ENCODE data around the gene RAMP1. TPM values are rescaled to one million over a fixed set of nuclear protein-coding genes. Genes with fewer than 3 reads are reported as not detected.

RAMP1 gene
- total RNA-seq, 1 experiment from 2014 or later, result 23.4 TPM

DNA sequence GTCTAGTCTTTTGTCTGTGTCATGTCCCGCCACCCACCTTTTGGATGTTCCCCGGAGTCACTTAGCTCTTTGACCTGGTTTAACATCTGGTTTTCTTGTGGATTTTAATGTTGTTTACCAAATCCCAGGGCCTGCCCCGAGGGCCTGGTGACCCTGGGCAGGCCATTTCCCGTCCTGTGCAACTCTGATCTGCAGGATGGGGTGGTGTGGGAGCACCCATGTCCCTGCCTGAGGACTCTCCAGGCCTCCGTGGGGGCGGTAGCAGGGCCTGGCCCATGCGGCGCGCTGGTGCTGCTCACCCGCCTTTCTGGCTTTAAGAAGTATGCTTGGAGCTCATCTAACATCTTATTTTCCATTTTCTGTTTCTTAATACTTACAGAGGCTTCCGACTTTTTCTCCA is 10.7 kb downstream of the RAMP1 start:
- Histone ChIP-seq H3K9ac (ENCODE audit: low read length) (no peak overlapping the region), H3K4me3 (replicated peaks in 1 of 2; ENCODE audit: low read depth in 1 of 2, low read length in 2 of 2) (no peak overlapping the region), H3K9me3 (ENCODE audit: control insufficient read depth in 1 of 2, insufficient read depth in 1 of 2, low read depth in 1 of 2, low read length in 2 of 2) (no peaks in the 10 kb centered on the region), H2AFZ (ENCODE audit: low read depth, low read length, poor library complexity, severe bottlenecking) (no peak overlapping the region), H3K27ac (ENCODE audit: low read depth, low read length) (no peak overlapping the region), H4K20me1 (ENCODE audit: insufficient read depth) (no peaks in the 10 kb centered on the region), H3K36me3 (ENCODE audit: control insufficient read depth in 1 of 2, insufficient read depth in 2 of 2, low read length in 2 of 2) (no peaks in the 10 kb centered on the region), H3K79me2 (ENCODE audit: insufficient read depth, low read length) (peaks cover 18% of the 10 kb centered on the region; the same call in 1 of the 2 replicates), H3K9me2 (ENCODE audit: insufficient read depth) (no peaks in the 10 kb centered on the region), H3K4me2 (ENCODE audit: low read length) (no peak overlapping the region), H3K4me1 (ENCODE audit: control insufficient read depth in 1 of 2, insufficient read depth in 2 of 2, low read length in 2 of 2) (peaks cover 38 to 61% of the 10 kb centered on the region in 2 experiments), H3K27me3 (ENCODE audit: insufficient read depth, low read length) (no peaks in the 10 kb centered on the region)
- ATAC-seq (no peak), DNase-seq (ENCODE audit: low read depth, low spot score) (no peak)
- ChIA-PET RAD21 (ENCODE audit: low non-redundant PET in 1 of 2, low total read pairs in 2 of 2, uncharacterized antibody in 2 of 2, unreplicated experiment in 2 of 2) (no interaction called here), CTCF (no interaction called here), POLR2A (no interaction called here)
- no TSS peak for BruUV-seq (replicated peaks)
- intact Hi-C loops (cut with micrococcal nuclease), result no loop called here
- no peak for TF ChIP-seq POLR2A (IDR thresholded peaks at IDR 0.05; ENCODE audit: borderline replicate concordance, extremely low read depth, insufficient read depth, insufficient read length)
- TF ChIP-seq, protein P1, sequence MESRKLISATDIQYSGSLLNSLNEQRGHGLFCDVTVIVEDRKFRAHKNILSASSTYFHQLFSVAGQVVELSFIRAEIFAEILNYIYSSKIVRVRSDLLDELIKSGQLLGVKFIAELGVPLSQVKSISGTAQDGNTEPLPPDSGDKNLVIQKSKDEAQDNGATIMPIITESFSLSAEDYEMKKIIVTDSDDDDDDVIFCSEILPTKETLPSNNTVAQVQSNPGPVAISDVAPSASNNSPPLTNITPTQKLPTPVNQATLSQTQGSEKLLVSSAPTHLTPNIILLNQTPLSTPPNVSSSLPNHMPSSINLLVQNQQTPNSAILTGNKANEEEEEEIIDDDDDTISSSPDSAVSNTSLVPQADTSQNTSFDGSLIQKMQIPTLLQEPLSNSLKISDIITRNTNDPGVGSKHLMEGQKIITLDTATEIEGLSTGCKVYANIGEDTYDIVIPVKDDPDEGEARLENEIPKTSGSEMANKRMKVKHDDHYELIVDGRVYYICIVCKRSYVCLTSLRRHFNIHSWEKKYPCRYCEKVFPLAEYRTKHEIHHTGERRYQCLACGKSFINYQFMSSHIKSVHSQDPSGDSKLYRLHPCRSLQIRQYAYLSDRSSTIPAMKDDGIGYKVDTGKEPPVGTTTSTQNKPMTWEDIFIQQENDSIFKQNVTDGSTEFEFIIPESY (IDR thresholded peaks at IDR 0.05; ENCODE audit: extremely low read depth, insufficient replicate concordance, low read length), result no peak
- TF ChIP-seq EGR1 (IDR thresholded peaks at IDR 0.05; ENCODE audit: low read depth), result no peak
- no peak for TF ChIP-seq CEBPB (IDR thresholded peaks at IDR 0.05; ENCODE audit: low read depth)

DNA sequence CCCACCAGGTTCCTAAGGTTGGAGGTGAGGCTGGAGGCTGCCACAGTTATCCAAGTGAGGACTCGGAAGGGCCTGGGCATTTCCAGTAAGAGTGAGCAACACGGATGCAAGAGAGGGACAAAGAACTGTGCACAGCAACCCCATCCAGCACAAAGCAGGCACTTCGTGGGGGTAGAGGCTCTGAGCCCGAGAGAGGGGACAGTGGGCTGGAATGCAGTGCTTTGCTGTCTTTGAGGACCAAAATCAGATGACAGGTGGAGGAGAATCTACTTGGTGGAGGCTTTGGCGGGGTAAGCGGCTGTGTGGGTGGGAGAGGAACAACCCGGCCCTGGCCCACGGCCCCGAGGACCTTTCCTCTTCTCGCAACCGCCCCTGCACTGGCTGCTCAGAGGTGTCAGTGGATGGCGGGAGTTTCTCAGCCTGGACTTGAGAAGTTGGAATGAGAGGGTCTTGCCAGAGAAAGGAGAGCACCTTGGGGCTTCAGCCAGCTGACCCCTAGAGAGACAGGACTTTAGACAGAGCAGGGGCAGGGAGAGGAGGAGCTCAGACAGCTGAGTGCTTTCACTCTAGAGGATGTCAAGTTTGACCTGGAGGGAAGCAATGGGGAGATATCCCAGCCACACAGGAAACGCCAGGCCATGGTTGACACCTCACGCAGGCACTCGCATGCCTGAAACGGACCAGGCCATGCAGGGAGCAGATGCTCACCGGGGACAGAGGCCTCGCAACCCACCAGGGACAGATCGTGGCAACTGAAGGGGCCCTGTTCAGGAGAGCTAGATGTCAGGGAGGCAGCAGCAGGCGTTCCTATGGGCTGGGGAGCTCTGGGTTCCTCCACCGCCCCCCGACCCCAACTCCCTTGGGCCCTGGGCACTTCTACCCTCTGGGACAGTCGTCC is 11.6 kb downstream of the RAMP1 start:
- BruUV-seq (replicated peaks), result no TSS peak
- Histone ChIP-seq H3K27ac (ENCODE audit: low read depth, low read length) (no peak overlapping the region), H3K9me3 (ENCODE audit: control insufficient read depth in 1 of 2, insufficient read depth in 1 of 2, low read depth in 1 of 2, low read length in 2 of 2) (no peaks in the 10 kb centered on the region), H3K4me1 (ENCODE audit: control insufficient read depth in 1 of 2, insufficient read depth in 2 of 2, low read length in 2 of 2) (peaks cover 30 to 56% of the 10 kb centered on the region in 2 experiments), H3K36me3 (ENCODE audit: control insufficient read depth in 1 of 2, insufficient read depth in 2 of 2, low read length in 2 of 2) (no peaks in the 10 kb centered on the region), H2AFZ (ENCODE audit: low read depth, low read length, poor library complexity, severe bottlenecking) (no peak overlapping the region), H3K4me3 (replicated peaks in 1 of 2; ENCODE audit: low read depth in 1 of 2, low read length in 2 of 2) (no peak overlapping the region), H3K27me3 (ENCODE audit: insufficient read depth, low read length) (no peaks in the 10 kb centered on the region), H3K9ac (ENCODE audit: low read length) (no peak overlapping the region), H3K9me2 (ENCODE audit: insufficient read depth) (no peaks in the 10 kb centered on the region), H3K79me2 (ENCODE audit: insufficient read depth, low read length) (peaks cover 18% of the 10 kb centered on the region; the same call in 1 of the 2 replicates), H4K20me1 (ENCODE audit: insufficient read depth) (no peaks in the 10 kb centered on the region), H3K4me2 (ENCODE audit: low read length) (no peak overlapping the region)
- POLR2A ChIA-PET, result no interaction called here
- ATAC-seq (no peak), DNase-seq (ENCODE audit: low read depth, low spot score) (no peak)
- intact Hi-C loops (cut with micrococcal nuclease), result no loop called here
- RAD21 ChIA-PET (ENCODE audit: low non-redundant PET in 1 of 2, low total read pairs in 2 of 2, uncharacterized antibody in 2 of 2, unreplicated experiment in 2 of 2), result no interaction called here
- CTCF ChIA-PET, result no interaction called here
- TF ChIP-seq POLR2A (IDR thresholded peaks at IDR 0.05; ENCODE audit: borderline replicate concordance, extremely low read depth, insufficient read depth, insufficient read length) (no peak), POLR2AphosphoS5 (IDR thresholded peaks at IDR 0.05; ENCODE audit: low read depth, low read length) (no peak), EZH2 (IDR thresholded peaks at IDR 0.05) (no peak), RAD21 (IDR thresholded peaks at IDR 0.05; ENCODE audit: low read depth) (no peak), CBX3 (IDR thresholded peaks at IDR 0.05; ENCODE audit: low read depth) (no peak), SIN3A (IDR thresholded peaks at IDR 0.05; ENCODE audit: low read depth) (no peak), TCF7L2 (IDR thresholded peaks at IDR 0.05; ENCODE audit: borderline replicate concordance, extremely low read depth, insufficient read depth, insufficient read length) (no peak), ZNF274 (IDR thresholded peaks at IDR 0.05; ENCODE audit: low read depth, low read length) (no peak)
- TF ChIP-seq, protein P2, sequence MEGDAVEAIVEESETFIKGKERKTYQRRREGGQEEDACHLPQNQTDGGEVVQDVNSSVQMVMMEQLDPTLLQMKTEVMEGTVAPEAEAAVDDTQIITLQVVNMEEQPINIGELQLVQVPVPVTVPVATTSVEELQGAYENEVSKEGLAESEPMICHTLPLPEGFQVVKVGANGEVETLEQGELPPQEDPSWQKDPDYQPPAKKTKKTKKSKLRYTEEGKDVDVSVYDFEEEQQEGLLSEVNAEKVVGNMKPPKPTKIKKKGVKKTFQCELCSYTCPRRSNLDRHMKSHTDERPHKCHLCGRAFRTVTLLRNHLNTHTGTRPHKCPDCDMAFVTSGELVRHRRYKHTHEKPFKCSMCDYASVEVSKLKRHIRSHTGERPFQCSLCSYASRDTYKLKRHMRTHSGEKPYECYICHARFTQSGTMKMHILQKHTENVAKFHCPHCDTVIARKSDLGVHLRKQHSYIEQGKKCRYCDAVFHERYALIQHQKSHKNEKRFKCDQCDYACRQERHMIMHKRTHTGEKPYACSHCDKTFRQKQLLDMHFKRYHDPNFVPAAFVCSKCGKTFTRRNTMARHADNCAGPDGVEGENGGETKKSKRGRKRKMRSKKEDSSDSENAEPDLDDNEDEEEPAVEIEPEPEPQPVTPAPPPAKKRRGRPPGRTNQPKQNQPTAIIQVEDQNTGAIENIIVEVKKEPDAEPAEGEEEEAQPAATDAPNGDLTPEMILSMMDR (IDR thresholded peaks at IDR 0.05 in 2 of 3, conservative IDR thresholded peaks at IDR 0.05 in 1 of 3; ENCODE audit: borderline replicate concordance in 1 of 3, insufficient read depth in 1 of 3, low read depth in 2 of 3, low read length in 2 of 3), result no peak
- TF ChIP-seq, protein P3, sequence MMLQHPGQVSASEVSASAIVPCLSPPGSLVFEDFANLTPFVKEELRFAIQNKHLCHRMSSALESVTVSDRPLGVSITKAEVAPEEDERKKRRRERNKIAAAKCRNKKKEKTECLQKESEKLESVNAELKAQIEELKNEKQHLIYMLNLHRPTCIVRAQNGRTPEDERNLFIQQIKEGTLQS (IDR thresholded peaks at IDR 0.05), result no peak
- TF ChIP-seq, protein P4, sequence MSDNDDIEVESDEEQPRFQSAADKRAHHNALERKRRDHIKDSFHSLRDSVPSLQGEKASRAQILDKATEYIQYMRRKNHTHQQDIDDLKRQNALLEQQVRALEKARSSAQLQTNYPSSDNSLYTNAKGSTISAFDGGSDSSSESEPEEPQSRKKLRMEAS (IDR thresholded peaks at IDR 0.05), result no peak
